DND-41 (cell line): ENCODE data around the gene NOTCH2.
"Not testable (repeated sequence)": the region's sequence is repeated elsewhere in the genome, so short reads cannot be mapped to it uniquely, and the experiment has no call there.

ENCODE experiments used
- ATAC-seq: fragments of 200-7000 bp; cut with Tn5 transposase; 3 replicates; pipeline ENCODE4 v1.9.1; 2021; ENCODE audit warnings: low read depth; ENCODE audit not compliant: insufficient read depth
- DNase-seq: peaks from one replicate; pipeline ENCODE4 v3.0.0-alpha.2; 2020
- H2AFZ ChIP-seq: 2 replicates; pipeline ENCODE4 v1.6.0; 2012; ENCODE audit warnings: low read depth, low read length
- H3K27ac ChIP-seq: 2 replicates; pipeline ENCODE4 v1.5.1; 2012; ENCODE audit warnings: low read length, inconsistent platforms
- H3K27me3 ChIP-seq: fragments of 200-600 bp; sonication (generic); 2 replicates; pipeline ENCODE4 v1.6.0; 2012; ENCODE audit warnings: low read length, mild to moderate bottlenecking, inconsistent platforms; ENCODE audit not compliant: insufficient read depth, poor library complexity
- H3K36me3 ChIP-seq: 2 replicates; pipeline ENCODE4 v1.5.1; 2012; ENCODE audit warnings: low read length, inconsistent platforms; ENCODE audit not compliant: insufficient read depth
- H3K4me1 ChIP-seq: 2 replicates; pipeline ENCODE4 v1.5.1; 2012; ENCODE audit warnings: mild to moderate bottlenecking, low read length; ENCODE audit not compliant: insufficient read depth
- H3K4me2 ChIP-seq: 2 replicates; pipeline ENCODE4 v1.6.0; 2012; ENCODE audit warnings: mild to moderate bottlenecking, moderate library complexity, low read length, inconsistent platforms; ENCODE audit not compliant: insufficient read depth
- H3K4me3 ChIP-seq, 2 experiments: fragments of 200-600 bp in 1 of 2; shearing (Covaris generic) in 1 of 2; 2 replicates each; pipeline ENCODE4 v1.5.1; 2012 to 2016; ENCODE audit warnings: inconsistent platforms in 2 of 2, low read length in 2 of 2, mild to moderate bottlenecking in 2 of 2, low read depth in 1 of 2, moderate library complexity in 1 of 2
- H3K79me2 ChIP-seq: 2 replicates; pipeline ENCODE4 v1.6.0; 2012; ENCODE audit warnings: low read length, inconsistent platforms; ENCODE audit not compliant: insufficient read depth
- H3K9ac ChIP-seq: 2 replicates; pipeline ENCODE4 v1.6.0; 2012; ENCODE audit warnings: low read depth, mild to moderate bottlenecking, inconsistent platforms, low read length, moderate library complexity
- H3K9me3 ChIP-seq: 2 replicates; pipeline ENCODE4 v1.5.1; 2012; ENCODE audit warnings: low read length, moderate library complexity, mild to moderate bottlenecking, inconsistent platforms; ENCODE audit not compliant: insufficient read depth, severe bottlenecking
- H4K20me1 ChIP-seq: 2 replicates; pipeline ENCODE4 v1.6.0; 2012; ENCODE audit warnings: low read length; ENCODE audit not compliant: insufficient read depth
- EZH2 ChIP-seq: IDR thresholded peaks from 3 replicates; pipeline ENCODE4 v1.6.1; 2012; ENCODE audit warnings: borderline replicate concordance, low read depth, mild to moderate bottlenecking, moderate library complexity, low read length, inconsistent platforms; ENCODE audit not compliant: severe bottlenecking
- TF ChIP-seq, protein P1 (sequence below): IDR thresholded peaks from 2 replicates; pipeline ENCODE4 v1.5.1; 2012; ENCODE audit warnings: borderline replicate concordance, low read length, moderate library complexity, mild to moderate bottlenecking; ENCODE audit not compliant: poor library complexity, severe bottlenecking; ENCODE audit errors: extremely low read depth

Gene NOTCH2

DNA sequence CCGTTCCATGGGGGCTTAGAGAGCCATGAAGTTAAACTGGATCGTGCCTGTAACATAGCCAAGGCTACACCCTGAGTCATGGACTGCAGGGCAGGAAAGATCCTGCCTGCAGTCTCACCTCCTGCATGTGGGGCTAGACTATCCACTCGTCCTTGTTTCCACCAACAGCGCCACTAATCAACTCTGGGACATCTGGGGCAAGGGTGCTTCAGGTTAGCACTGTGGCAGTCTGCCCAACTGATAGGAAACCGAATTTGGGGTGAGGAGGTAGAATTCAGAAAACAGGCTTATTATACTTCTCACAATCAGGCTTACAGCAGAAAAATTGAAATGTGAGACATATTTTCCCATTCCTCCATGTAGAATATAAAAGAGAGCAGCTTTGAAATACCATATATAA, 88.0 kb downstream of the NOTCH2 start:
- no peaks in the 10 kb centered on the region for H3K79me2 ChIP-seq
- no peaks in the 10 kb centered on the region for H4K20me1 ChIP-seq
- H3K27ac ChIP-seq, result no peak overlapping the region
- no peak overlapping the region for H3K4me2 ChIP-seq
- H3K4me3 ChIP-seq, result no peak overlapping the region
- no peak for ATAC-seq
- H3K36me3 ChIP-seq, result peaks cover 20% of the 10 kb centered on the region
- H3K9me3 ChIP-seq, result no peaks in the 10 kb centered on the region
- H2AFZ ChIP-seq, result no peak overlapping the region
- H3K4me1 ChIP-seq, result no peaks in the 10 kb centered on the region
- H3K27me3 ChIP-seq, result no peaks in the 10 kb centered on the region
- no peak overlapping the region for H3K9ac ChIP-seq
- TF ChIP-seq EZH2, result no peak
- TF ChIP-seq, protein P1, sequence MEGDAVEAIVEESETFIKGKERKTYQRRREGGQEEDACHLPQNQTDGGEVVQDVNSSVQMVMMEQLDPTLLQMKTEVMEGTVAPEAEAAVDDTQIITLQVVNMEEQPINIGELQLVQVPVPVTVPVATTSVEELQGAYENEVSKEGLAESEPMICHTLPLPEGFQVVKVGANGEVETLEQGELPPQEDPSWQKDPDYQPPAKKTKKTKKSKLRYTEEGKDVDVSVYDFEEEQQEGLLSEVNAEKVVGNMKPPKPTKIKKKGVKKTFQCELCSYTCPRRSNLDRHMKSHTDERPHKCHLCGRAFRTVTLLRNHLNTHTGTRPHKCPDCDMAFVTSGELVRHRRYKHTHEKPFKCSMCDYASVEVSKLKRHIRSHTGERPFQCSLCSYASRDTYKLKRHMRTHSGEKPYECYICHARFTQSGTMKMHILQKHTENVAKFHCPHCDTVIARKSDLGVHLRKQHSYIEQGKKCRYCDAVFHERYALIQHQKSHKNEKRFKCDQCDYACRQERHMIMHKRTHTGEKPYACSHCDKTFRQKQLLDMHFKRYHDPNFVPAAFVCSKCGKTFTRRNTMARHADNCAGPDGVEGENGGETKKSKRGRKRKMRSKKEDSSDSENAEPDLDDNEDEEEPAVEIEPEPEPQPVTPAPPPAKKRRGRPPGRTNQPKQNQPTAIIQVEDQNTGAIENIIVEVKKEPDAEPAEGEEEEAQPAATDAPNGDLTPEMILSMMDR, result no peak
- no peak for DNase-seq

DNA sequence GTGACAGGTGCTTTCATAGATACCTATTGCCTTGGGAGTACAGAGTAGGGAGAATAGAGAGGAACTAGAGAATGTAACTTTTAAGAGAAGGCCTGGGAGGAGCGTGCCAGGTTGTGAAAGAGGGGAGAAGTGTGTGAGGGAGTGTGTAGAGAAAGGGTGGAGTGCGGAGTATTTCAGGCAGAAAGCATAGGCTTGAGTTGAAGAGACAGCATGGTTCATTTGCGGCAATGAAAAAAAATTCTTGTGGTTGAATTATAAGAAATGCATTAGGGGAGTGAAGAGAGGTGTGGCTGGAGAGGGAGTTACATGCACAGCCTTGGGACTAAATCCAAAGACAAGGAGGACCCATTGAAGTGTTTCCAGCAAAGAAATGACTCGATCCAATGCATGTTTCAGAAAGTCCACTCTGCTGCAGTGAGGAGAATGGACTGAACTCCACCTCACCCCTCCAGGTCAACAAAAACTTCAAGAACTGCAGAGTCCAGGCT, 91.4 kb downstream of the NOTCH2 start:
- Histone ChIP-seq H3K36me3 (0 out of 2 replicates have a peak, but pooled peaks cover 6% of the 10 kb centered on the region), H3K27ac (no peak overlapping the region), H3K4me1 (no peaks in the 10 kb centered on the region), H3K79me2 (no peaks in the 10 kb centered on the region), H2AFZ (no peak overlapping the region), H3K9ac (no peak overlapping the region), H3K9me3 (no peaks in the 10 kb centered on the region), H4K20me1 (no peaks in the 10 kb centered on the region), H3K27me3 (no peaks in the 10 kb centered on the region), H3K4me2 (no peak overlapping the region), H3K4me3 (no peak overlapping the region)
- ATAC-seq (no peak), DNase-seq (no peak)
- TF ChIP-seq, protein P1, result no peak
- TF ChIP-seq EZH2, result no peak

- not testable (repeated sequence) for H3K27me3 ChIP-seq, H2AFZ ChIP-seq, H3K27ac ChIP-seq, H3K9me3 ChIP-seq, H4K20me1 ChIP-seq, H3K4me2 ChIP-seq, H3K4me3 ChIP-seq, H3K4me1 ChIP-seq, H3K36me3 ChIP-seq, DNase-seq, H3K79me2 ChIP-seq, H3K9ac ChIP-seq, ATAC-seq
Observed at GRCh38 chr1:119977113-119977736, 92.2 kb downstream of the NOTCH2 start.

DNA sequence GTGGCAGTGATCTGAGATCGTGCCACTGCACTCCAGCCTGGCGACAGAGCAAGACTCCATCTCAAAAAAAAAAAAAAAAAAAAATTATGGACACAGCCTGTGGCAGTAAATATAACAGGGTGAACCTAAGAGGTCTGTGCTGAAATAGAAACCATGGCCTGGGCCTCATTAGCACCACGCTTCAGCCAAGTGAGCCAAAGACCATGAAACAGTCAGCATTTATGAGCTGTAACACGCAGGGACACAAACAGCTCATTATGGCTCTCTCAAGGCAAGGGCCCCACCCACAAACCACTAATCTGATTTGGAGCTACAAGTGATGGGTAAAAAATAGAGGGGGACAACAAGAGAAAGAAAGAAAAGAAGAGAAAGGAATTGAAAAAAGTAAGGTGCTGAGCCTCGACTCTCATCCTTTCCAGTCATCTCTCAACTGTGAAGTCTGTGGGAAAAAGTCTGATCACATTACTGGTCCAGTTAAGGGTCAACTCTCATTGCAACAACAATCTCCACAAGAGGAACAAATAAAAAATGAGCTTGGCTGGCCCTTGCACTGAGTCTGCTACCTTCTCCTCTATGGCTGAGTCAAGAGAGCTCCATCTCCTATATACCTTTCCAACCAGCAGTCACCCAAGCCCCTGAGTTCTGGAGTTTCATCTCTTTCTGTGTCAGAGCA, 93.7 kb downstream of the NOTCH2 start:
- DNase-seq, H2AFZ ChIP-seq, H3K4me3 ChIP-seq, H3K27me3 ChIP-seq, H3K79me2 ChIP-seq, ATAC-seq, H4K20me1 ChIP-seq, H3K27ac ChIP-seq, H3K4me2 ChIP-seq, H3K9me3 ChIP-seq, H3K4me1 ChIP-seq, H3K9ac ChIP-seq: not testable (repeated sequence)
- peaks cover 19% of the 10 kb centered on the region for H3K36me3 ChIP-seq
